HepG2 (cell line): Measurements from ENCODE around the gene SERPINI1. TPM values are rescaled to one million over a fixed set of nuclear protein-coding genes. Genes with fewer than 3 reads are reported as not detected.

Experiments used
- ARHGAP35 ChIP-seq: sonication (generic); formaldehyde crosslinking; IDR thresholded peaks from 2 replicates; pipeline ENCODE4 v1.9.0; 2022; ENCODE audit warnings: mild to moderate bottlenecking, inconsistent platforms, moderate library complexity, missing genetic modification reagents, borderline replicate concordance
- HNF4G ChIP-seq, 2 experiments: sonication (generic) in 1 of 2; formaldehyde crosslinking in 1 of 2; IDR thresholded peaks; 2 replicates each; pipeline versions ENCODE4 v1.4.0 to v1.6.1; 2011 to 2020; ENCODE audit warnings: borderline replicate concordance in 2 of 2, low read depth in 2 of 2, mild to moderate bottlenecking in 2 of 2, low read length in 1 of 2, missing genetic modification reagents in 1 of 2, moderate library complexity in 1 of 2
- KMT2B ChIP-seq: IDR thresholded peaks from 2 replicates; pipeline ENCODE4 v1.6.1; 2016; ENCODE audit warnings: missing genetic modification reagents, missing compliant biosample characterization
- SNAPC2 ChIP-seq: sonication (generic); formaldehyde crosslinking; IDR thresholded peaks from 2 replicates; pipeline ENCODE4 v1.8.1; 2022; ENCODE audit warnings: mild to moderate bottlenecking, missing genetic modification reagents
- SOX6 ChIP-seq, 2 experiments: fragments of 450-650 bp in 1 of 2; sonication (generic) in 1 of 2; formaldehyde crosslinking in 1 of 2; IDR thresholded peaks; 2 replicates each; pipeline versions ENCODE4 v1.4.0 to v1.6.1; 2017 to 2020; ENCODE audit warnings: antibody characterized with exemption in 1 of 2, mild to moderate bottlenecking in 1 of 2, missing genetic modification reagents in 1 of 2
- ZFY ChIP-seq: sonication (generic); formaldehyde crosslinking; IDR thresholded peaks from 2 replicates; pipeline ENCODE4 v1.4.0; 2020; ENCODE audit warnings: missing genetic modification reagents
- polyA plus RNA-seq, 8 experiments: library from polyadenylated mRNA; depleted of rRNA in 3 of 8; stranded (reverse) in 7 of 8; unstranded in 1 of 8; fragments of >200 nt; fragmentation: Illumina TruSeq in 4 of 8; extraction: Trizol in 4 of 8; gene quantifications; 2 replicates each; pipeline versions ENCODE4 v1.2.1 to v1.2.3, GENCODE V29; 2011 to 2016; ENCODE audit warnings: low read depth in 4 of 8, missing spikeins in 1 of 8, mixed read lengths in 1 of 8; ENCODE audit not compliant: insufficient read depth in 1 of 8
- total RNA-seq, 5 experiments: library from RNA; depleted of rRNA; stranded (reverse); fragments of >200 nt; fragmentation: Illumina TruSeq; extraction: Trizol; gene quantifications; 2 replicates each; pipeline ENCODE4 v1.2.3, GENCODE V29; 2016; ENCODE audit warnings: low read depth in 1 of 5
- TF ChIP-seq, protein P1 (sequence below): sonication (generic); formaldehyde crosslinking; IDR thresholded peaks from 2 replicates; pipeline ENCODE4 v1.4.0; 2020; ENCODE audit warnings: missing genetic modification reagents
- TF ChIP-seq, protein P2 (sequence below): sonication (generic); formaldehyde crosslinking; IDR thresholded peaks from 2 replicates; pipeline ENCODE4 v1.4.0; 2020; ENCODE audit warnings: missing genetic modification reagents
- TF ChIP-seq, protein P3 (sequence below): IDR thresholded peaks from 2 replicates; pipeline ENCODE4 v1.4.0; 2020; ENCODE audit warnings: mild to moderate bottlenecking, missing genetic modification reagents
- TF ChIP-seq, protein P4 (sequence below): sonication (generic); formaldehyde crosslinking; IDR thresholded peaks from 2 replicates; pipeline ENCODE4 v1.9.0; 2022; ENCODE audit warnings: missing genetic modification reagents, mild to moderate bottlenecking, borderline replicate concordance
- TF ChIP-seq, protein P5 (sequence below): IDR thresholded peaks from 2 replicates; pipeline ENCODE4 v1.6.1; 2018; ENCODE audit warnings: missing genetic modification reagents, mild to moderate bottlenecking, missing compliant biosample characterization

The SERPINI1 gene
- total and polyA plus RNA-seq, 2 of the 13 experiments (the other 11 are each of a cell fraction or from before 2014, with no cell fraction given): 14.7 to 58.0 TPM

DNA sequence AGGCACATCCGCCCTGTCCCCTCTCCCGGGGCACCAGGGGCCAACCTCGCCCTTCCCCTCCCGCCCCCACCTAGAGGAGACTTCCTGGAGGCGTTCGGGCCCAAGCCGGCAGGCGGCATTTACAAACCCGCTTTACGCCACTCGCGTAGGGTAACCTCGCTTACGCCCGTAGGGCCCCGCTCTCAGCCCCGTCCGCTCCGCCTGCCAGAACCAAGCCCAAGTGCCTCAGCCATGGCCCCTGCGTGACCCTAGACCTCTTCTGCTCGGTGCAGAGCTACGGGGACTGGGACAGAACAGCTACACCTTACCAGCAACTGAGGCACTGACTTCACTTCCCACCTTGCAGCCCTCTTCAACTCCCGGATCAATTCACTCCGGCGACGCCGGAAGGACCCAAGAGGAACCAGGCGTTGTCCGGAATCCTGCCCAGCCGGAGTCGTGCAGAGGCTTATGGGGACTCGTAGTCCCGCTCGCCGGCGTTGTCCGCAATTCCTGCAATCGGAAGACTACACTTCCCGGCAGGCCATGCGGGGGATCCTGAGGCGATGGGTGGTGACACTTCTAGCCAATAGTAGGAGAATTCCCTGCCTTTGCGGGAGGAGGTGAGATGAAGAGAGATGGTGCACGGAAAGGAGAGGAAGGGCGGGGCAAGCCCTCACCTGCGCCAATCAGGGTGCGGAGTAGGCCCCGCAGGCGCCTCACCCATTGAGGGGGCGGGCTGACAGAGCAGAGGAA lies 856 bp upstream of the SERPINI1 start, which contains the start of gene PDCD10 (continued):
- TF ChIP-seq, protein P1, sequence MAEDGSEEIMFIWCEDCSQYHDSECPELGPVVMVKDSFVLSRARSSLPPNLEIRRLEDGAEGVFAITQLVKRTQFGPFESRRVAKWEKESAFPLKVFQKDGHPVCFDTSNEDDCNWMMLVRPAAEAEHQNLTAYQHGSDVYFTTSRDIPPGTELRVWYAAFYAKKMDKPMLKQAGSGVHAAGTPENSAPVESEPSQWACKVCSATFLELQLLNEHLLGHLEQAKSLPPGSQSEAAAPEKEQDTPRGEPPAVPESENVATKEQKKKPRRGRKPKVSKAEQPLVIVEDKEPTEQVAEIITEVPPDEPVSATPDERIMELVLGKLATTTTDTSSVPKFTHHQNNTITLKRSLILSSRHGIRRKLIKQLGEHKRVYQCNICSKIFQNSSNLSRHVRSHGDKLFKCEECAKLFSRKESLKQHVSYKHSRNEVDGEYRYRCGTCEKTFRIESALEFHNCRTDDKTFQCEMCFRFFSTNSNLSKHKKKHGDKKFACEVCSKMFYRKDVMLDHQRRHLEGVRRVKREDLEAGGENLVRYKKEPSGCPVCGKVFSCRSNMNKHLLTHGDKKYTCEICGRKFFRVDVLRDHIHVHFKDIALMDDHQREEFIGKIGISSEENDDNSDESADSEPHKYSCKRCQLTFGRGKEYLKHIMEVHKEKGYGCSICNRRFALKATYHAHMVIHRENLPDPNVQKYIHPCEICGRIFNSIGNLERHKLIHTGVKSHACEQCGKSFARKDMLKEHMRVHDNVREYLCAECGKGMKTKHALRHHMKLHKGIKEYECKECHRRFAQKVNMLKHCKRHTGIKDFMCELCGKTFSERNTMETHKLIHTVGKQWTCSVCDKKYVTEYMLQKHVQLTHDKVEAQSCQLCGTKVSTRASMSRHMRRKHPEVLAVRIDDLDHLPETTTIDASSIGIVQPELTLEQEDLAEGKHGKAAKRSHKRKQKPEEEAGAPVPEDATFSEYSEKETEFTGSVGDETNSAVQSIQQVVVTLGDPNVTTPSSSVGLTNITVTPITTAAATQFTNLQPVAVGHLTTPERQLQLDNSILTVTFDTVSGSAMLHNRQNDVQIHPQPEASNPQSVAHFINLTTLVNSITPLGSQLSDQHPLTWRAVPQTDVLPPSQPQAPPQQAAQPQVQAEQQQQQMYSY (CRISPR knock-in tag): no peak
- TF ChIP-seq, protein P2, sequence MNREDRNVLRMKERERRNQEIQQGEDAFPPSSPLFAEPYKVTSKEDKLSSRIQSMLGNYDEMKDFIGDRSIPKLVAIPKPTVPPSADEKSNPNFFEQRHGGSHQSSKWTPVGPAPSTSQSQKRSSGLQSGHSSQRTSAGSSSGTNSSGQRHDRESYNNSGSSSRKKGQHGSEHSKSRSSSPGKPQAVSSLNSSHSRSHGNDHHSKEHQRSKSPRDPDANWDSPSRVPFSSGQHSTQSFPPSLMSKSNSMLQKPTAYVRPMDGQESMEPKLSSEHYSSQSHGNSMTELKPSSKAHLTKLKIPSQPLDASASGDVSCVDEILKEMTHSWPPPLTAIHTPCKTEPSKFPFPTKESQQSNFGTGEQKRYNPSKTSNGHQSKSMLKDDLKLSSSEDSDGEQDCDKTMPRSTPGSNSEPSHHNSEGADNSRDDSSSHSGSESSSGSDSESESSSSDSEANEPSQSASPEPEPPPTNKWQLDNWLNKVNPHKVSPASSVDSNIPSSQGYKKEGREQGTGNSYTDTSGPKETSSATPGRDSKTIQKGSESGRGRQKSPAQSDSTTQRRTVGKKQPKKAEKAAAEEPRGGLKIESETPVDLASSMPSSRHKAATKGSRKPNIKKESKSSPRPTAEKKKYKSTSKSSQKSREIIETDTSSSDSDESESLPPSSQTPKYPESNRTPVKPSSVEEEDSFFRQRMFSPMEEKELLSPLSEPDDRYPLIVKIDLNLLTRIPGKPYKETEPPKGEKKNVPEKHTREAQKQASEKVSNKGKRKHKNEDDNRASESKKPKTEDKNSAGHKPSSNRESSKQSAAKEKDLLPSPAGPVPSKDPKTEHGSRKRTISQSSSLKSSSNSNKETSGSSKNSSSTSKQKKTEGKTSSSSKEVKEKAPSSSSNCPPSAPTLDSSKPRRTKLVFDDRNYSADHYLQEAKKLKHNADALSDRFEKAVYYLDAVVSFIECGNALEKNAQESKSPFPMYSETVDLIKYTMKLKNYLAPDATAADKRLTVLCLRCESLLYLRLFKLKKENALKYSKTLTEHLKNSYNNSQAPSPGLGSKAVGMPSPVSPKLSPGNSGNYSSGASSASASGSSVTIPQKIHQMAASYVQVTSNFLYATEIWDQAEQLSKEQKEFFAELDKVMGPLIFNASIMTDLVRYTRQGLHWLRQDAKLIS (CRISPR knock-in tag): no peak
- TF ChIP-seq SOX6 (IDR thresholded peaks at IDR 0.05): no peak
- TF ChIP-seq SOX6 (CRISPR knock-in tag; IDR thresholded peaks at IDR 0.05): 0 out of 2 replicates have a peak, but pooled peaks have one; percentile 8
- TF ChIP-seq ARHGAP35: peak; percentile 69; the same call in 1 of the 2 replicates
- TF ChIP-seq ZFY (CRISPR knock-in tag): peak; percentile 91
- TF ChIP-seq, protein P3, sequence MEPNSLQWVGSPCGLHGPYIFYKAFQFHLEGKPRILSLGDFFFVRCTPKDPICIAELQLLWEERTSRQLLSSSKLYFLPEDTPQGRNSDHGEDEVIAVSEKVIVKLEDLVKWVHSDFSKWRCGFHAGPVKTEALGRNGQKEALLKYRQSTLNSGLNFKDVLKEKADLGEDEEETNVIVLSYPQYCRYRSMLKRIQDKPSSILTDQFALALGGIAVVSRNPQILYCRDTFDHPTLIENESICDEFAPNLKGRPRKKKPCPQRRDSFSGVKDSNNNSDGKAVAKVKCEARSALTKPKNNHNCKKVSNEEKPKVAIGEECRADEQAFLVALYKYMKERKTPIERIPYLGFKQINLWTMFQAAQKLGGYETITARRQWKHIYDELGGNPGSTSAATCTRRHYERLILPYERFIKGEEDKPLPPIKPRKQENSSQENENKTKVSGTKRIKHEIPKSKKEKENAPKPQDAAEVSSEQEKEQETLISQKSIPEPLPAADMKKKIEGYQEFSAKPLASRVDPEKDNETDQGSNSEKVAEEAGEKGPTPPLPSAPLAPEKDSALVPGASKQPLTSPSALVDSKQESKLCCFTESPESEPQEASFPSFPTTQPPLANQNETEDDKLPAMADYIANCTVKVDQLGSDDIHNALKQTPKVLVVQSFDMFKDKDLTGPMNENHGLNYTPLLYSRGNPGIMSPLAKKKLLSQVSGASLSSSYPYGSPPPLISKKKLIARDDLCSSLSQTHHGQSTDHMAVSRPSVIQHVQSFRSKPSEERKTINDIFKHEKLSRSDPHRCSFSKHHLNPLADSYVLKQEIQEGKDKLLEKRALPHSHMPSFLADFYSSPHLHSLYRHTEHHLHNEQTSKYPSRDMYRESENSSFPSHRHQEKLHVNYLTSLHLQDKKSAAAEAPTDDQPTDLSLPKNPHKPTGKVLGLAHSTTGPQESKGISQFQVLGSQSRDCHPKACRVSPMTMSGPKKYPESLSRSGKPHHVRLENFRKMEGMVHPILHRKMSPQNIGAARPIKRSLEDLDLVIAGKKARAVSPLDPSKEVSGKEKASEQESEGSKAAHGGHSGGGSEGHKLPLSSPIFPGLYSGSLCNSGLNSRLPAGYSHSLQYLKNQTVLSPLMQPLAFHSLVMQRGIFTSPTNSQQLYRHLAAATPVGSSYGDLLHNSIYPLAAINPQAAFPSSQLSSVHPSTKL (CRISPR knock-in tag): 0 out of 2 replicates have a peak, but pooled peaks have one; percentile 9
- no peak for TF ChIP-seq SNAPC2 (CRISPR knock-in tag)
- no peak for TF ChIP-seq HNF4G (IDR thresholded peaks at IDR 0.05; ENCODE audit: borderline replicate concordance, low read depth, low read length)
- TF ChIP-seq HNF4G (CRISPR knock-in tag; IDR thresholded peaks at IDR 0.05; ENCODE audit: borderline replicate concordance, low read depth): peak; percentile 50; the same call in 1 of the 2 replicates
- TF ChIP-seq, protein P4, sequence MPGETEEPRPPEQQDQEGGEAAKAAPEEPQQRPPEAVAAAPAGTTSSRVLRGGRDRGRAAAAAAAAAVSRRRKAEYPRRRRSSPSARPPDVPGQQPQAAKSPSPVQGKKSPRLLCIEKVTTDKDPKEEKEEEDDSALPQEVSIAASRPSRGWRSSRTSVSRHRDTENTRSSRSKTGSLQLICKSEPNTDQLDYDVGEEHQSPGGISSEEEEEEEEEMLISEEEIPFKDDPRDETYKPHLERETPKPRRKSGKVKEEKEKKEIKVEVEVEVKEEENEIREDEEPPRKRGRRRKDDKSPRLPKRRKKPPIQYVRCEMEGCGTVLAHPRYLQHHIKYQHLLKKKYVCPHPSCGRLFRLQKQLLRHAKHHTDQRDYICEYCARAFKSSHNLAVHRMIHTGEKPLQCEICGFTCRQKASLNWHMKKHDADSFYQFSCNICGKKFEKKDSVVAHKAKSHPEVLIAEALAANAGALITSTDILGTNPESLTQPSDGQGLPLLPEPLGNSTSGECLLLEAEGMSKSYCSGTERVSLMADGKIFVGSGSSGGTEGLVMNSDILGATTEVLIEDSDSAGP (CRISPR knock-in tag): peak; percentile 76; the same call in 1 of the 2 replicates
- TF ChIP-seq KMT2B (CRISPR knock-in tag): peak; percentile 76; the same call in 1 of the 2 replicates
- TF ChIP-seq, protein P5, sequence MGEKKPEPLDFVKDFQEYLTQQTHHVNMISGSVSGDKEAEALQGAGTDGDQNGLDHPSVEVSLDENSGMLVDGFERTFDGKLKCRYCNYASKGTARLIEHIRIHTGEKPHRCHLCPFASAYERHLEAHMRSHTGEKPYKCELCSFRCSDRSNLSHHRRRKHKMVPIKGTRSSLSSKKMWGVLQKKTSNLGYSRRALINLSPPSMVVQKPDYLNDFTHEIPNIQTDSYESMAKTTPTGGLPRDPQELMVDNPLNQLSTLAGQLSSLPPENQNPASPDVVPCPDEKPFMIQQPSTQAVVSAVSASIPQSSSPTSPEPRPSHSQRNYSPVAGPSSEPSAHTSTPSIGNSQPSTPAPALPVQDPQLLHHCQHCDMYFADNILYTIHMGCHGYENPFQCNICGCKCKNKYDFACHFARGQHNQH (CRISPR knock-in tag): no peak; the same call in 1 of the 2 replicates
